Prostate gland (tissue), 2 donors: ENCODE data around the gene REM2.

Experiments
- POLR2A ChIP-seq: fragments of 450-650 bp; IDR thresholded peaks from one replicate; pipeline ENCODE4 v1.6.1; 2016; ENCODE audit warnings: antibody characterized with exemption, mild to moderate bottlenecking
- TF ChIP-seq, protein P1 (sequence below), 4 experiments: fragments of 200-600 bp in 2 of 4; fragments of 450-650 bp in 2 of 4; sonication (generic) in 2 of 4; IDR thresholded peaks; 1 replicate in 3 of 4; 2 replicates in 1 of 4; pipeline ENCODE4 v1.5.1; 2016 to 2019; ENCODE audit warnings: antibody characterized with exemption in 4 of 4, mild to moderate bottlenecking in 2 of 4, moderate library complexity in 2 of 4

DNA sequence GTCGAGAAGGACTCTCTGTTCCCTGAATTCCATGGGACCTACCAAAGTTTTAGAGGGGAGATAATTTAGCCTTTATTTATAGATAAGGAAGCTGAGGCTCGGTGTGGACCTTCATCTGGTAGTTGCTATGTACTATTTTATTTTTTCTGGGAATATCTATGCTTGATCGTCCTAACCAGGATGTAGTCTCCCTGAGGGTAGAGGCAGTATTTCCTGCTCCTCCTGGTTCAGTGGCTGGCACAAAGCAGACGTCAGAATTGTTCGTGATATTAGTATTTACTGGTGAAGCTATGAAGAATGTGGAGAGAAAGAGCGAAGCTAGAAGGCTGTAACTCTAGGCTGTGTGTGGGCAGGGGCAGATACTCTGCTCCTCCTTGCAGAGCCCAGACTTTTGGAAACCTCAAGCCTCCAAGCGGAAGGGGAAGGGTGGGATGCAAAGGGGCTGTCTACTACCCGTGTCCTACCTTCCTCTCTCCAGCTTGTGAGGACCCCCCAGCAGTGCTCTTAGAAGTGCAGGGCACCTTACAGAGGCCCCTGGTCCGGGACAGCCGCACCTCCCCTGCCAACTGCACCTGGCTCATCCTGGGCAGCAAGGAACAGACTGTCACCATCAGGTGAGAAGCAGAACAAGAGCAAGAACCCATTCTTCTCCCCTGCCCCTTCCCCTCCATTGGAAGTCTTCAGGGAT lies 10.0 kb upstream of the REM2 start:
- TF ChIP-seq, protein P1, sequence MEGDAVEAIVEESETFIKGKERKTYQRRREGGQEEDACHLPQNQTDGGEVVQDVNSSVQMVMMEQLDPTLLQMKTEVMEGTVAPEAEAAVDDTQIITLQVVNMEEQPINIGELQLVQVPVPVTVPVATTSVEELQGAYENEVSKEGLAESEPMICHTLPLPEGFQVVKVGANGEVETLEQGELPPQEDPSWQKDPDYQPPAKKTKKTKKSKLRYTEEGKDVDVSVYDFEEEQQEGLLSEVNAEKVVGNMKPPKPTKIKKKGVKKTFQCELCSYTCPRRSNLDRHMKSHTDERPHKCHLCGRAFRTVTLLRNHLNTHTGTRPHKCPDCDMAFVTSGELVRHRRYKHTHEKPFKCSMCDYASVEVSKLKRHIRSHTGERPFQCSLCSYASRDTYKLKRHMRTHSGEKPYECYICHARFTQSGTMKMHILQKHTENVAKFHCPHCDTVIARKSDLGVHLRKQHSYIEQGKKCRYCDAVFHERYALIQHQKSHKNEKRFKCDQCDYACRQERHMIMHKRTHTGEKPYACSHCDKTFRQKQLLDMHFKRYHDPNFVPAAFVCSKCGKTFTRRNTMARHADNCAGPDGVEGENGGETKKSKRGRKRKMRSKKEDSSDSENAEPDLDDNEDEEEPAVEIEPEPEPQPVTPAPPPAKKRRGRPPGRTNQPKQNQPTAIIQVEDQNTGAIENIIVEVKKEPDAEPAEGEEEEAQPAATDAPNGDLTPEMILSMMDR (IDR thresholded peaks at IDR 0.05): peak in 1 of 4 experiments; percentile 1
- TF ChIP-seq POLR2A: no peak
